Glomerular endothelial cell (primary cell): Measurements from ENCODE around the gene FBXL7. TPM values are rescaled to one million over a fixed set of nuclear protein-coding genes. Genes with fewer than 3 reads are reported as not detected.

Source experiments
- DNase-seq: peaks from one replicate; pipeline ENCODE4 v3.0.0-alpha.2; 2011; ENCODE audit warnings: low read depth, low spot score; ENCODE audit errors: extremely low read depth
- total RNA-seq: library from RNA; depleted of rRNA; stranded (reverse); fragments of >200 nt; gene quantifications from 2 replicates; pipeline ENCODE4 v1.2.3, GENCODE V29; 2015

The FBXL7 gene
- total RNA-seq, 1 donor from 2014 or later = 41.9 TPM

GRCh38 chr5:15737871-15738664, 238.1 kb downstream of the FBXL7 start:
- DNase-seq = no peak

- no peak for DNase-seq
These were observed 240.4 kb downstream of the FBXL7 start for GRCh38 chr5:15740383-15740782.

DNA sequence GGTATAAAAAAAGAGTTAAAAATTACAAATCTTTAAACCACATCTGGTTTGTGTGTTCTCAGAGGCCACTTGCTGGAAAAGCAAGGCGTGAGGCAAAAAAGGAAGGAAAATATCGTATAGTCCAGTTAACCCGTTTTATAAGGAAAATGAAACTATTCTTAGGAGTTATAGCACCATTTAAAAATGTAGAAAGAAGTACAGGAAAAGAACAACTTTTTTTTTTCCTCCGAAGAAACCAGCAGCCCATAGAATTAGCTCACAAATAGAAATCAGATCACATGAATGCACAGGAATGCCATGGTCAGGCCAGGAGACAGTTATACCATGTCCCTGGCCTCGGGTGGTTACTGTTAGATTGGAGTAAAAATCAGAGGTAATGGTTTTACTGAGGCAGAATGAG, 241.6 kb downstream of the FBXL7 start:
- DNase-seq = no peak

- DNase-seq = no peak
These were observed 246.9 kb downstream of the FBXL7 start for GRCh38 chr5:15746833-15747232.

GRCh38 chr5:15748266-15748665, 248.3 kb downstream of the FBXL7 start:
- no peak for DNase-seq

GRCh38 chr5:15752663-15753285, 252.8 kb downstream of the FBXL7 start:
- DNase-seq = no peak

DNA sequence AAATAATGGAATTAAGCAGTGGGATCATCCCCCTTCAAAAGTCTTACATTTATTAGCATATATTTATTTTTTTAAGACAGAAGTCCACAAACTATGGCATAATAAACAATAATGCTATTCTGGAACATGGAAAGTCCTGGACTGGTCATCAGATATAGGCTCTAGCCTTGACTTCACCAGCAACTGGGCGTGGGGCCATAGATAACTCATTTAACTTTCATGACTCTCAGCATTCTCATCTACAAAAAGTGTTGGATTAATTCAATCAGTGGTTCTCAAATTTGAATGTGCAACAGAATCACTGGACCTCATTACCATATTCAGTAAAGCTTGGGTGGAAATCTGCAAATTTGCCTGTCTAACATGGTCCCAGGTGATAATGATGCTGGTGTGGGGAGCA, 253.8 kb downstream of the FBXL7 start:
- DNase-seq = no peak

DNA sequence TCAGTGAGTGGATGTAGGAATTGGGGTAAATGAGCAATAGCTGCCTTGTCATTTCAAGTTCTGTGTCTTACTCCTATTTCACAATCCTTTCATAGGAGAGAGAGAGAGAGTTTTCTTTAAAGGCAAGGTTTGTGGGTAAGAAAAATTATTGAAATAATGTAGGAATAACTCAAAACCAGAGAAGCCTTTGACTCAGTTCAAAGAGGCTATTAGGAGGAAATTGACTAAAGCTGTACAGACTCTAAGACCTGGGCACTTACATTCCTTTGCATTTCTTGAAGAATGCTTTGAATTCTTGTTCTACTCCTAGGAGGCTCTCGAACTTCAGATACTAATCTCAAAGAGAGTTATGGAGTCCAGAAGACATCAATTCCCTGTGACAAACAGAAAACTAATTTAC, 257.1 kb downstream of the FBXL7 start:
- no peak for DNase-seq

DNA sequence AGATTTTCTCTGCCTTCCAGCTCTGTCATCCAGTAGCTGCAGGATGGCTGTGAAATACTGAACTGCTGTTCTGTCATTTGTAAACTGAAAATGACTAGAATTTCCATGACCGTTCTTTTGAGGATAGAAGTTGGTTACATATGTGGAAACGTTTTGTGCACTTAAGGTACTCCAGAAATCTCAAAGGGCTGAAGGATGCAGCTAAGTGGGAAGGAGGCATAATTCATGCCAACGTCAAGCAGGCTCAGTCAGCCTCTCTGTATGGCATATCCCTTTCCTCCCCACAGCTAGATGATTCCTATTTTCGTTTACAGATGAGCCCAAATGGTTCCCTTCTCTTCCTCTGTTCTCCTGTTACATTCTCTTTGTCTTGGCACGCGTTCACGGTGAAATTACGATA, 257.6 kb downstream of the FBXL7 start:
- DNase-seq = no peak

DNA sequence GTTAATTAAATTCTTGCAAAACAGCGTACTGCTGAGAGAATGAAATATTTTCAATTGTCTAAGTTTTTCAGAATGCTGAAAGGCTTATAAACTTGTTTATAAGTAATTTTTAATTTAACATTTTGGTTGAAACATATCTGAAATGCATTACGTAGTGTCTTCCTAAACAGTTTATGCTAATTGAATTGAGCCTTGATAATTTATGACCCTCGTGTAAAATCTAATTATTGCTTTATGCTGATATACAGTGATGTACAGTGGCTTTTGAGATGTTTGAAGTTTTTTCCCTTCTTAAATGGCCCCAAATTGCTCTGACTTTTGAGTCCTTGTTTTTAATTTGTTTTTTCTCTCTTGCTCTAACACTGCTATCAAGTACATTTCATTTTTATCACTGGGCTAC, 262.7 kb downstream of the FBXL7 start:
- no peak for DNase-seq

GRCh38 chr5:15763754-15764153, 263.8 kb downstream of the FBXL7 start:
- DNase-seq = no peak

GRCh38 chr5:15768936-15769335, 269.0 kb downstream of the FBXL7 start:
- DNase-seq = no peak

DNA sequence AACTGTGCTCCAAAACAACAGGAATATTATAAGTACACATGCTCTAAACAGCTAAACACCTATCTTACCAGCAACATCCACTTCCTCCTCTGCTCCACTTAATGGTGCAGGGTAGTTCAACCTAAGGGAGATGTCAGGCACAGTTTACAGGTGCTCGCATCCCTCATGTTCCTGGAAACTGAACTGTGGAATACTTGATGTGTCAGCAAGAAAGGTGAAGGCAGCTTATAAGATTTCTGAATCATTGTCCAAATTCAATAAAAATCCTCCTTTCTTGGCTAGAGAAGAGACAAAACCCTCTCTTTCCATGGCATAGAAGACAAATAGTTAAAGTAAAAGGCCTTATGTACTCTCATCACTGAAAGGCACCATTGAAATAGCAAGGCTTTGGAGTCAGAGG, 272.2 kb downstream of the FBXL7 start:
- no peak for DNase-seq

GRCh38 chr5:15774632-15775031, 274.7 kb downstream of the FBXL7 start:
- DNase-seq = no peak

GRCh38 chr5:15776346-15776745, 276.4 kb downstream of the FBXL7 start:
- DNase-seq = no peak

DNA sequence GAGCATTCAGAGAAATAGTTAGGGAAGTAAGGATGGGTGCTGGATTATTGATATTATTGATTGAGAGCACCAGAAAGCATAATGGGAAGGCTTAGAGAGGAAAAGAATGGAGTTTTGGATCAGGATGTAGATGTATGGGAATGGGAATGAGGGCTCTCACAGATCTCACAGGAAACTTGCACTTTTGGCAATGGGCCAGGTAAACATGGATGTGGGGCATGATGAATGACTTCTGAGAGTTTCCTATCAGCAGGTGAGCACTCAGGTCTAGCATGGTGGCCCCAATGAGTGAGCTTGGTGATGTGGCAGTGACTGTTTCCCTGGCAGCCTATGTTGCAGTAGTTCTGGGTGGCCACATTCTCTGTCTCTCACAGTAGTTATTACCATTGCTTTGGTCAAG, 283.8 kb downstream of the FBXL7 start:
- DNase-seq = no peak

DNA sequence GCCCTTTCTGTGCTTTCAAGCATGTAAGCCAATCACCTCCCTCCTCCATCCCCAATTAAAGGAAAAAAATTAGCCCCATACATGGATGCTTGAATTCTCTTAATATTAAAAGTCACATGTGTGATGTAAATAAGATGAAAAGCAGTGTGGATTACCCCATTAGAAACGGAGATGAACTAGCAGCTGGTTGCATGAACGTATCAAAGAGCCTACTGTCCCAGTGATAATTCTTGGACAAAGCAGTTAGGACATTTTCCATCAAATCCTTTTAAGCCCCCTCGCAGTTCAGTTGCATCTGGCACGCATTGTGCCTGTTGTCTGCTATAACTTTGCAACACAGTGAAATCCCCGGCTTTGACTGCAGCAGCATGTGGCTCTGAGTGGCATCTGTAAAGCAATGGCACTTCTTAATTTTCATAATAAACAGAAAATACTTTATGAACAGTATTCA, 285.6 kb downstream of the FBXL7 start:
- no peak for DNase-seq

DNA sequence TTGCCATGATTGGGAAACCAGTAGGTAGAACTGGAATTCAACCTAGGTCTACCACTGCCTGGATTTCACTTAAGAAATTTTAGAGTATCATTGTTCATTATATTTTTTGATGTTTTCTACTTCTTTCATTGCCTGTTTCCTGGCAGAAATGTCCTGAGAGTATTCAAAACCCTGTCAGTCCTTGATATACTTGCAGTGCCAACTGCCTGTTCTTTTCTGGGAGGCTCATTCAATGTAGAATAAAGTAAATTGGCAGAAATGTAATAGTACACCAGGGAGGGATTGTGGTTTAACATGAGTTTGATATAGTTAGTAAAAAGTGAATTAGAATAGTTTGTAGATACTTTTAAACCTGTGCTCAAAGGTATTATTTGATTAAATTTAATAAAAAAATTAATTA, 286.3 kb downstream of the FBXL7 start:
- no peak for DNase-seq

GRCh38 chr5:15786884-15787283, 286.9 kb downstream of the FBXL7 start:
- DNase-seq = no peak

DNA sequence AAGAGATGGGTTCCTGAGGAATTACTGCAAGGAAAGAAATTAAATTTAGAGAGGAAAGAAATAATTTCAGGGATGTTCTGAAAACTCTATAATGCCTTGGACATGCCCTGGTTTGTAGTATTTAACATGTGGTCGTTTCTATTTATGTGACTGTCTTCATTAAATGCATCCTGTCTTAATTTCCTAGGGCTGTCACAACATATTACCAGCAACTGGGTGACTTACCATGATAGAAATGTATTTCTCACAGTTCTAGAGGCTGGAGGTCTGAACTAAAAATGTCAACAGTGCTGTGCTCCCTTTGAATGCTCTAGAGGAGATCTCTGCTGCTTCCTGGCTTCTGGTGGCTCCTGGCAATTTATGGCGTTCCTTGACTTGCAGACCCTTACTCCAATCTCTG, 287.7 kb downstream of the FBXL7 start:
- no peak for DNase-seq

DNA sequence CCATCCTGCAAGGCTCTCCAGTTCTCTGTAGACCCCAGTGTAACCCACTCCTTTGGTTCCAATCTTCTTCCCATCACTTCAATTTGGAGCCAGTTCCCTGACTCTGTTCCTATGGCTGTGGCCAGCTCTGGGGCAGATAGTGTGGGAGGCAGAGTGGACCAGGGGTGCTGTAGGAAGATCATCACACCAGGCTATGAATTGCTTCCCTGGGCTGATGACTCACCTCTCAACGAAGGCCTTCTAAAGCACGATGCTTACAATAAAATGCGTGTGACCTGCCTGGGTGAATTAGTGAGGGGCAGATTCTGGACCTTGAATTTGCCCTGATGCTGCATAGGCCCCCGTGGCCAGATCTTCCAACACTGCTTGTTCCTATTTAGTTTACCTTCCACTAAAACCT, 289.7 kb downstream of the FBXL7 start:
- DNase-seq = no peak

- DNase-seq = no peak
These were observed 290.6 kb downstream of the FBXL7 start for GRCh38 chr5:15790446-15791018.
